Measurements from ENCODE around the gene SGMS1. TPM values are rescaled to one million over a fixed set of nuclear protein-coding genes. Genes with fewer than 3 reads are reported as not detected.
A peak's percentile ranks its signal among the peaks of the same experiment; 100 is the strongest.

The SGMS1 gene
- total RNA-seq, 3 donors from 2014 or later = 10.6 to 16.5 (median 14.1) TPM

- peaks cover 13% of the 10 kb centered on the region for H3K9me3 Mint-ChIP-seq
- H3K27me3 Mint-ChIP-seq (ENCODE audit: low read depth) = no peaks in the 10 kb centered on the region
- no peak for ATAC-seq
- no peak for DNase-seq
- peaks cover 19% of the 10 kb centered on the region for H3K4me1 Mint-ChIP-seq (ENCODE audit: low read depth)
- no peak overlapping the region for H3K4me3 Mint-ChIP-seq
- H3K36me3 Mint-ChIP-seq (ENCODE audit: insufficient read depth) = peaks cover 34% of the 10 kb centered on the region
Observed at GRCh38 chr10:50346942-50347341, 276.8 kb downstream of the SGMS1 start.

- DNase-seq (no peak), ATAC-seq (no peak)
- H3K36me3 Mint-ChIP-seq (ENCODE audit: insufficient read depth) = peaks cover 31% of the 10 kb centered on the region
Observed at GRCh38 chr10:50345545-50345944, 278.2 kb downstream of the SGMS1 start.

GRCh38 chr10:50343702-50344331 is 279.9 kb downstream of the SGMS1 start:
- Mint-ChIP-seq H3K9me3 (no peaks in the 10 kb centered on the region), H3K4me3 (no peak overlapping the region), H3K27me3 (ENCODE audit: low read depth) (no peaks in the 10 kb centered on the region), H3K4me1 (ENCODE audit: low read depth) (peaks cover 18% of the 10 kb centered on the region), H3K36me3 (ENCODE audit: insufficient read depth) (peaks cover 35% of the 10 kb centered on the region)
- no peak for ATAC-seq
- DNase-seq = no peak

More at GRCh38 chr10:50345545-50345944, 278.2 kb downstream of the SGMS1 start:
- H3K4me1 Mint-ChIP-seq (ENCODE audit: low read depth) = peaks cover 19% of the 10 kb centered on the region
- no peaks in the 10 kb centered on the region for H3K27me3 Mint-ChIP-seq (ENCODE audit: low read depth)
- H3K9me3 Mint-ChIP-seq = peaks cover 13% of the 10 kb centered on the region
- H3K4me3 Mint-ChIP-seq = no peak overlapping the region

- no peaks in the 10 kb centered on the region for H3K27me3 Mint-ChIP-seq (ENCODE audit: low read depth)
- DNase-seq = no peak
- H3K4me3 Mint-ChIP-seq = no peak overlapping the region
- peaks cover 12% of the 10 kb centered on the region for H3K4me1 Mint-ChIP-seq (ENCODE audit: low read depth)
- H3K36me3 Mint-ChIP-seq (ENCODE audit: insufficient read depth) = peaks cover 39% of the 10 kb centered on the region
- no peak for ATAC-seq
- H3K9me3 Mint-ChIP-seq = no peaks in the 10 kb centered on the region
Observed at GRCh38 chr10:50341987-50342386, 281.8 kb downstream of the SGMS1 start.

- Mint-ChIP-seq H3K27me3 (ENCODE audit: low read depth) (no peaks in the 10 kb centered on the region), H3K4me1 (ENCODE audit: low read depth) (peaks cover 40% of the 10 kb centered on the region), H3K9me3 (no peaks in the 10 kb centered on the region), H3K4me3 (no peak overlapping the region), H3K36me3 (ENCODE audit: insufficient read depth) (peaks cover 39% of the 10 kb centered on the region)
- no peak for ATAC-seq
- DNase-seq = no peak
Observed at GRCh38 chr10:50336140-50336539, 287.6 kb downstream of the SGMS1 start.

- ATAC-seq (no peak), DNase-seq (no peak)
- Mint-ChIP-seq H3K27me3 (ENCODE audit: low read depth) (no peaks in the 10 kb centered on the region), H3K9me3 (no peaks in the 10 kb centered on the region), H3K4me3 (no peak overlapping the region), H3K4me1 (ENCODE audit: low read depth) (peaks cover 40% of the 10 kb centered on the region), H3K36me3 (ENCODE audit: insufficient read depth) (peaks cover 37% of the 10 kb centered on the region)
Observed at GRCh38 chr10:50335397-50335796, 288.4 kb downstream of the SGMS1 start.

- Mint-ChIP-seq H3K27me3 (ENCODE audit: low read depth) (no peaks in the 10 kb centered on the region), H3K4me1 (ENCODE audit: low read depth) (peaks cover 40% of the 10 kb centered on the region), H3K4me3 (no peak overlapping the region), H3K9me3 (no peaks in the 10 kb centered on the region), H3K36me3 (ENCODE audit: insufficient read depth) (peaks cover 27% of the 10 kb centered on the region)
- DNase-seq (no peak), ATAC-seq (peak in 1 of 2 donors; percentile 50)
Observed at GRCh38 chr10:50334273-50334672, 289.5 kb downstream of the SGMS1 start.

- Mint-ChIP-seq H3K4me3 (no peak overlapping the region), H3K9me3 (no peaks in the 10 kb centered on the region), H3K36me3 (ENCODE audit: insufficient read depth) (peaks cover 23% of the 10 kb centered on the region), H3K27me3 (ENCODE audit: low read depth) (no peaks in the 10 kb centered on the region), H3K4me1 (ENCODE audit: low read depth) (peaks cover 38% of the 10 kb centered on the region)
- ATAC-seq = no peak
- no peak for DNase-seq
Observed at GRCh38 chr10:50333872-50334271, 289.9 kb downstream of the SGMS1 start.

GRCh38 chr10:50332108-50332842 is 291.5 kb downstream of the SGMS1 start:
- Mint-ChIP-seq H3K4me3 (no peak overlapping the region), H3K4me1 (ENCODE audit: low read depth) (peaks cover 30% of the 10 kb centered on the region), H3K9me3 (no peaks in the 10 kb centered on the region), H3K36me3 (ENCODE audit: insufficient read depth) (peaks cover 20% of the 10 kb centered on the region), H3K27me3 (ENCODE audit: low read depth) (no peaks in the 10 kb centered on the region)
- DNase-seq (no peak), ATAC-seq (no peak)

GRCh38 chr10:50331486-50331885 is 292.3 kb downstream of the SGMS1 start:
- H3K27me3 Mint-ChIP-seq (ENCODE audit: low read depth) = no peaks in the 10 kb centered on the region
- DNase-seq (no peak), ATAC-seq (no peak)
- no peak overlapping the region for H3K4me3 Mint-ChIP-seq
- H3K4me1 Mint-ChIP-seq (ENCODE audit: low read depth) = peaks cover 33% of the 10 kb centered on the region
- peaks cover 26% of the 10 kb centered on the region for H3K36me3 Mint-ChIP-seq (ENCODE audit: insufficient read depth)
- no peaks in the 10 kb centered on the region for H3K9me3 Mint-ChIP-seq

- no peak for ATAC-seq
- peaks cover 18% of the 10 kb centered on the region for H3K4me1 Mint-ChIP-seq (ENCODE audit: low read depth)
Observed at GRCh38 chr10:50326757-50327701, 296.7 kb downstream of the SGMS1 start.

GRCh38 chr10:50326172-50326555 is 297.6 kb downstream of the SGMS1 start:
- H3K36me3 Mint-ChIP-seq (ENCODE audit: insufficient read depth) = peaks cover 42% of the 10 kb centered on the region
- no peak overlapping the region for H3K4me3 Mint-ChIP-seq
- ATAC-seq (no peak), DNase-seq (no peak)
- H3K4me1 Mint-ChIP-seq (ENCODE audit: low read depth) = peaks cover 19% of the 10 kb centered on the region
- no peaks in the 10 kb centered on the region for H3K27me3 Mint-ChIP-seq (ENCODE audit: low read depth)
- no peaks in the 10 kb centered on the region for H3K9me3 Mint-ChIP-seq

More at GRCh38 chr10:50326757-50327701, 296.7 kb downstream of the SGMS1 start:
- Mint-ChIP-seq H3K9me3 (no peaks in the 10 kb centered on the region), H3K4me3 (no peak overlapping the region), H3K36me3 (ENCODE audit: insufficient read depth) (peaks cover 34% of the 10 kb centered on the region), H3K27me3 (ENCODE audit: low read depth) (no peaks in the 10 kb centered on the region)
- DNase-seq = no peak

- no peaks in the 10 kb centered on the region for H3K9me3 Mint-ChIP-seq
- no peaks in the 10 kb centered on the region for H3K27me3 Mint-ChIP-seq (ENCODE audit: low read depth)
- DNase-seq (no peak), ATAC-seq (peak; percentile 69 to 80)
- H3K4me1 Mint-ChIP-seq (ENCODE audit: low read depth) = peaks cover 19% of the 10 kb centered on the region
- H3K36me3 Mint-ChIP-seq (ENCODE audit: insufficient read depth) = peaks cover 42% of the 10 kb centered on the region
- no peak overlapping the region for H3K4me3 Mint-ChIP-seq
Observed at GRCh38 chr10:50325449-50326171, 298.1 kb downstream of the SGMS1 start.

All from activated T-cell treated with anti-CD3 and anti-CD28 coated beads, Interleukin-2, amount 50 U/mL, for 4 hours (primary cell).